GM18873 (cell line): ENCODE results near the gene ACSF2.
"Not testable (repeated sequence)": the region's sequence is repeated elsewhere in the genome, so short reads cannot be mapped to it uniquely, and the experiment has no call there.

Experiments
- ATAC-seq: cut with Tn5 transposase; IDR thresholded peaks from one replicate; pipeline ENCODE4 v1.9.1; 2021; ENCODE audit warnings: mild to moderate bottlenecking, moderate library complexity, moderate number of reproducible peaks; ENCODE audit not compliant: unreplicated experiment, low FRiP score

The ACSF2 gene

DNA sequence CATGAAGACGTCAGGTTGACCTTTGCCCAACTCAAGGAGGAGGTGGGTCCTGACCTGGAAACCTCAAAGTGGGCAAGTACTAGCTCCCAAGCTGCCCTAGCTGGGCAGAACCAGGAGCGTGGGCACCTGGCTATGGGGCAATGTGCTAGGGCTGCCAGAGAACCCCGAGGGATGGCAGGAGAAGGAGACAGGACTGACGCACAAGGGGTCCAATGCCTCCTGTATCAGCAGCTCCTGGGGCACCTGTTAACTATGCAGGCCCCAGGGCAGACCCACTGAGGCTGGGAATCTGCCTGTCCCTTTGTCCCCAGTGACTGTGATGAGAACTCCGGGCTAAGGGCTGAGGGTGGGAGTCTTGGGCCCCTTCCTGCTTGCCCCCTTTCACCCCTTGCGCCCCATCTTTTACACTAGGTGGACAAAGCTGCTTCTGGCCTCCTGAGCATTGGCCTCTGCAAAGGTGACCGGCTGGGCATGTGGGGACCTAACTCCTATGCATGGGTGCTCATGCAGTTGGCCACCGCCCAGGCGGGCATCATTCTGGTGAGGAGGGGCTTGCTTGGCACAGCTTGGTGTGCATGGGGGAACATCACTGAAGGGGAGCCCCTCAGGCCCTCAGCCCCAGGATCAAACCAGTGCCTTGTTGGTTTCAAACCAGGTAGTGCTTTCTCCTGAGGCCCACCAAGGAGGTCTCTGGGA is 35.0 kb downstream of the ACSF2 start:
- no peak for ATAC-seq

DNA sequence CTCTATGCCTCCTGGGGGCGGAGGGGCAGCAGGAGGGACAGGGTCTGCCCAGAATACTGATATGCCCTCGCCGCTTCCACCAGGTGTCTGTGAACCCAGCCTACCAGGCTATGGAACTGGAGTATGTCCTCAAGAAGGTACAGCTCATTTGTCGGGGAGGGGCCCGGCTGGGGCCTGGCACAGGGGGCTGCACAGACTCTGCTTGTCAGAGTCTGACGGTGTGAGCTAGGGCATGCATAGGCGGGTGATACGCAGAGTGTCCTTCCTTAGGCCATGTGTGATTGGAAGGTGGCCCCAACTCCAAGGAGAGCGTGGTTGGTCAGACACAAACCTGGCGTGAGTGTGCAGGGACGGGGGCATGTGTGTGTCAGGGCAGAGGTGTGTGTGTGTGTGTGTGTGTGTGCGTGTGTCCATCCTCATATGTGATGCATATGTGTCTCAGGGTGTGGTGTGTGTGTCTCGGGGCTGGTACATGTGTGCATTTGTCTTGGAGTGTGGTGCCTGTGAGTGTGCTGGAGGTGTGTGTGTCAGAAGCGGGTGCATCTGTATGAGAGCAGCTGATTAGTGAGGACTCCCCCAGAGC is 35.6 kb downstream of the ACSF2 start:
- ATAC-seq, result no peak

DNA sequence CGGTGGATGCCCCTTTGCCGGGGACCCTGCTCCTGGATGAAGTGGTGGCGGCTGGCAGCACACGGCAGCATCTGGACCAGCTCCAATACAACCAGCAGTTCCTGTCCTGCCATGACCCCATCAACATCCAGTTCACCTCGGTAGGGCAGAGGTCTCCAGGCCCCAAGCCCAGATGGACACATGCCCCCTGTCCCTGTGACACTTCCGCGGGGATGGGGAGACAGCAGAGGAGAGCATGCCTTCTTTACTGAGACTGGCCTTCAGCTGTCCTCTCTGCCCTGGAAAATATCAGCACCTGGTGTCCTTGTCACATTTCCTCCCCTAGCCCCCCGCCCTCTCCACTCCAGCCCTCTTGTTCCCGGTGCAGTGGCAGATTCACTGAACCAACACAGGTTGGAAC is 36.4 kb downstream of the ACSF2 start:
- ATAC-seq, result no peak

DNA sequence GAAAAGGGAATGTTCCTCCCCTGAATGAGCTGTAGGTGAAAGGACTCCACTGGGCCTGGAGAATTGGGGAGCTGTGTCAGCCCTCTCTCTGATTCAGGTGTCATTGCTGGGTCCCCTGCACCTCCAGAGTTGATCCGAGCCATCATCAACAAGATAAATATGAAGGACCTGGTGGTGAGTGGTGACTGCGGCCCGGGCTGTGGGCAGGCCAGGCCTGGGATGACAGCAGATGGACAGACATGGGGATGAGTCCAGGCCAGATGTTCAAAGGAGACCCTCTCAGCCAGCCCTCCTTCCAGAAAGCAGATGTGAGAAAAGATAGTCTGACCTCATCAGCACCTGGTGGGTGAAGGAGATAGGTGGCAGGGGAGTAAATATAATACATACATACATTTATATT is 38.1 kb downstream of the ACSF2 start:
- no peak for ATAC-seq

DNA sequence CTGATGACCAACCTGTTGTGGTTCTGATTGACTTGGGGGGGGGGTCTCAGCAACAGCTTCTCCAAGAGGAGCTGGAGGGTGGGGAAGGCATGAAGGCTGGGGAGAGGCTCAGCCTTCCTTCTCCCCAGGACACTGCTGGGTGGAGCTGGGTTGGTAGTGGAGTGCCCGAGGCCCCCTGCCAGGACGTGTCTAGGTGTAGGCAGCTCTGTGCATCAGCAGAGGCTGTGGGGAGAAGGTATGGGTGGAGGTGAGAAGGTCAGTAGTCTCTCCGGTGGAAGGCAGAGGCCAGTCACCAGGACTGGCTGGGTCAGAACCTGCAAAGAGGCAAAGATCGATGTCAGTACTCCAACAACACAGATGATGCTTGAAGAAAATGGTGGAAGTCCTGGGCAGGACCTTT is 38.7 kb downstream of the ACSF2 start:
- no peak for ATAC-seq

DNA sequence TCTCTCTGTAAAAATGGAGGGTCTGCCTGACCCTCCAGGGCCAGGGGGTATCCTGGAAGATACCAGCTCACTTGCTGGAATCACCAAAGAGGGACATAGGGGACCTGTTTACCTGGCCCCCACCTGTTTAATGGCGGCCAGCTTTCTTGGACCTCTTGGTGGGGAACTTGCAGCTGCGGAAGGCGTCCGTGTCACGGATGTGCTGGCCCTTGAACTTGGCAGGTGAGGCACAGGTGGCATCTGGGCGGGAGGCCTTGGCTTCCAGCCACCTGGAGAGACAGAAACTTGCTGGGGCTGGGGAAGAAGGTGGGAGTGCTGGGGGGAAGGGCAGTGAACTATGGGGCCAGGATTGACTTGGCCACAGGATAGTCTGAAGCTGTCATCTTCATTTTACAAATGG is 39.2 kb downstream of the ACSF2 start:
- no peak for ATAC-seq

DNA sequence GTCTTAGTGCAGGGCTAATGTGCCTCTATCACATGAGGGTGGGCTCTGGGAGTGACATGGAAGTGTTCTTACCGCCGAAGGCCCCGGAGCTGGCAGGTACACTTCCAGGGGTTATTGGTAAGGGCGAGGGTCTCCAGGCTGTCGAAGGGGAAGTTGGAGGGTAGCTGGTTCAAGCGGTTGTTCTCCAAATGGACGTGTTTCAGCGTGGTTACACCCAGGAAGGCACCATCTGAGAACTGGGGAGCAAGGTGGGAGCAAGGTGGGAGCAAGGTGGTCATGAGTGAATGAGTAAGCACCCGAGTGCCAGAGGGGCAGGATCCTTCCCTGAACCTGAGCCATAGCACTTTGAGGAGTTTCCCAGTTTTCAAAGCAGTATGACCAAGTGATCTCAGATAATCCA is 39.6 kb downstream of the ACSF2 start:
- ATAC-seq, result no peak

DNA sequence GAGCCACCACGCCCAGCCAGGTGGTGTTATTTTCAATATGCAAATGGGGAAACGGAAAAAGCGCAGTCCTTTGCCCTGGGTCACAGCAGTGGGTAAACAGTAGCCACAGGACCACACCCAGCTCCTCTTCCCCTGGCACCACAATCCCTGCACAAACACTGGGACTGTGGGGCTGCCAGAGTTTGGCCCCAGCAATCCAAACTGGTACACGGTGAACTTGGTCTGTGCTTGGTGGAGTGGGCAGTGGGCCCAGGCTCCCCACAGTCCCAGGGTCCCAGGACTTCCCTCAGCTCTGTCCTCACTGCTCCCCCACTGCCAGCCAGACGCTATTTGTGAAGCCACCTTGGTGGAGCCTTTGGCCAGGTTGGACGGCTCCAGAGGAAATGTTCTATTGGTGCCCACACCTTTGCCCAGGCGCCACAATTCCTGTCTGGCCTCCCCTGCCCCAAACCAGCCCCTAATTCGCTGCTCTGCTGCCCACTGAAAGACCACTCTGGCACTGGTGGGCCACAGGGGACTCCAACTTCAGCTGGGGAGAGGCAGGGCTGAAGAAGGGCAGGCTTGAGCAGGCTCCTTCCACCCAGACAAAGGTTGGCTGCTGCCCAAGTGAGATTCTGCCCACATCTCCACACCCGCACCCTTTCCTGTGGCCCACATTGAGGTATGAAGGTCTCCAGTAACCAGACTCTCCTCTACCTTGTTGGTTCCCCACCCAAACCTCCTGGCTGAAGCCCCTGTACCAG is 40.5 kb downstream of the ACSF2 start:
- no peak for ATAC-seq

DNA sequence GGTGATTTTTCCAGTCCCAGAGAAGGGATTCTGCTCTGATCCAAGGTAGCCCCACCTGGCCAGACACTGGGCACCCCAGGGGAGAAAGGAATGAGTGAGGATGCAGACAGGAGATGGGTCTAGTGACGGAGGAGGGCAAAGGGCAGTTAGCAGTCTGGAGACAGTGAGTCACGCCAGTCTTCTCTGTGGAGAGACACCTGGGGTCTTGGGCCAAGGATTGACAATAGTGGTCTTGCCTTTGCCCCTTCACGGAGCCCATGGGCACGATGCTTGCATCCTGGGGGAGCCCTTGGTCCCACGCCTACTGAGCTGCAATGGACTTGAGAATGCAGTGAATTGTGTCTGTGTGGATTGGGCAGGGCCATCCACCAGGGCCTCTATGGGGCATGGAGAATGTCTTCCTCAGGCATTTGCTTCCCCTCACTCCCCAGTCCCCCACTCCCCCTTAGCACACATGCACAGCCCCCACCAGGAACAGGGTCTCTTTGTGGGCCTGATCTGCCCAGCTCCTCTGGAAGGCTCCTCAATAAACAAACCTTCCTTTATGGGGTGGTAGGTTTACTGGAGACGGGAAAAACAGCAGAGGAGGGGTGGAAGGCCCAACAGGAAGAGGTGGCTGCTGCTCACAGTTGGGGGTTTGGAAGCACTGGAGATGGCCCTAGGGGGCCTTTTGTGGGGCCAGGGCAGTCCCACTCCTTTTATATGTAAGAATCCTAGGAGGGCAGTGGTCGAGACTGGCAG is 41.3 kb downstream of the ACSF2 start:
- no peak for ATAC-seq

DNA sequence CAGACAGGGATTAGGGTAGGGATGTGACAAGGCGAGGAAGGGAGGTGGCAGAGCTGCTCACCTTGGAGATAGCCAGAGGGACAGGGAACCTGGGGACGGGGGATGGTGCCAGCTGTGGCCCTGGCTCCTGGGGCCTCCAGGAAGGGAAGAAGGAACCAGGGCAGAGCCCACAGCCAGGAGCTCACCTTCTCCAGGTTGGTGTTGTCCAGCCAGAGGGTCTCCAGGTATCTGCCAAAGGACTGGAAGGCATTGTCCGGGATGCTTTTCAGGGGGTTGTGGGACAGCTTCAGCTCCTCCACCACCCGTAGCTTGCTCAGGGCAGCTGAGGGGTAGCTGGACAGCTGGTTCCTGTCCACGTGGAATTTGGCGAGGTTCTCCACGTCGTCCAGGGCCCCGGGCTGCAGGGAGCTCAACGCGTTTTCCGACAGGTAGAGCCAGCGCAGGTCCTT is 41.9 kb downstream of the ACSF2 start:
- no peak for ATAC-seq

DNA sequence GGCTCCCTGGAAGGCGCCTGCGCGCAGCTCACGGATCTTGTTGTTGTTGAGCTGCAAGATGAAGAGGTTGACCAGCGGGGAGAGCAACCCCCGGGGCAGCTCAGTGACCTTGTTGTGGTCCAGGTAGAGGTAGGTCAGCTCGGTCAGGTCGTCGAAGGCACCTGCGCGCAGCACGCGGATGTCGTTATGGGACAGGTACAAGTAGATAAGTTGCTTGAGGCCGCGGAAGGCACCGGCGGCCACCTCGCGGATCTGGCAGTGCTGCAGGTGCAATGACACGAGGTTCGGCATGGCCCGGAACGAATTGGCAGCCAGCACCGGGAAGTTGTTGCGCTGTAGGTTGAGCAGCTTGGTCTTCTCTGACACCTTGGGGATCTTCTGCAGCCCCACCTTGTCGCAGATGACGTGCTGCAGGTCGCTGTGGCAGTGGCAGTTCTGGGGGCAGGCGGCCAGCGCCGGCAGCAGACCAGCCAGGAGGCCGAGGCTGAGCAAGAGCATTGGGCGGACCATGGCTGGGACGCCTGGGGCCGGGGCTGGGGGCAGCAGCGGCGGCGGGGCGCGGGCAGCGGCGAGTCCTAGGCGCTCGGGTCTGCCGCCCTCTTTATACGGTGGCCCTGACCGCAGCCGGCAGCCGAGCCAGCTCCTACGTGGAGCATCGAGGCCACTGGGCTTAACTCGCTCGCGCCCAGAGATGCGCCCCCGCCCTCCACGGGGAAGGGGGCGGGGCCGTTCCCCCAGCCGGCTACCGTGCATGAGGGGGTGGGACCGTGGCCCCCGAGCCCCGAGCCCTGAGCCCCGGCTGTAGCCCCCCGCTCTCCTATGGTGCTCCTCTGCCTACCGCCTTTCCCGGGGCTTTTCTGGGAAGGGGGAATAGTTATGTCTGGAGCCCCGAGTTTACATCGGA is 42.5 kb downstream of the ACSF2 start, which contains the start of gene CHAD:
CHAD (minus strand) TSS at position 577 of the 904 bp plus-strand sequence; CDS start at position 510, 67 bp downstream.
- ATAC-seq, result no peak

DNA sequence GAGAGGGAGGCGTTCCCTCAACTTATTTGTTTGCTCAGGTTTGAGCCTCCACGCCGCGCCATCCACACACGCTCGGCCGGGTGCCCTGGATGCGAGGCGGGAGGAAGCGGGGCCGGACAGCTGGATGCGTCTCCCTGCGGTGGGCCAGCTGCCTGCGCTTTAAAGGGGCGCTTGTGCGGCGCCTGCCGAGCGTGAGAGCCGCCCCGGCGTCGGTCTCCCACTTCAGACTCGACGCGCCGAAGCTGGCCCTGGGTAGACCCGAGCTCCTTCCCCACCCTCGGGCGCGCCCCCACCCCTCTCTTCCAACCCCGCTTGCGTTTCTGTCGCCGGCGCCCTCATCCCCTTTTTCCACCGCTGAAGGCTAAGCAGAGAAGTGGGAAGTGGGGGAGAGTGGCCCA is 43.2 kb downstream of the ACSF2 start:
- no peak for ATAC-seq

DNA sequence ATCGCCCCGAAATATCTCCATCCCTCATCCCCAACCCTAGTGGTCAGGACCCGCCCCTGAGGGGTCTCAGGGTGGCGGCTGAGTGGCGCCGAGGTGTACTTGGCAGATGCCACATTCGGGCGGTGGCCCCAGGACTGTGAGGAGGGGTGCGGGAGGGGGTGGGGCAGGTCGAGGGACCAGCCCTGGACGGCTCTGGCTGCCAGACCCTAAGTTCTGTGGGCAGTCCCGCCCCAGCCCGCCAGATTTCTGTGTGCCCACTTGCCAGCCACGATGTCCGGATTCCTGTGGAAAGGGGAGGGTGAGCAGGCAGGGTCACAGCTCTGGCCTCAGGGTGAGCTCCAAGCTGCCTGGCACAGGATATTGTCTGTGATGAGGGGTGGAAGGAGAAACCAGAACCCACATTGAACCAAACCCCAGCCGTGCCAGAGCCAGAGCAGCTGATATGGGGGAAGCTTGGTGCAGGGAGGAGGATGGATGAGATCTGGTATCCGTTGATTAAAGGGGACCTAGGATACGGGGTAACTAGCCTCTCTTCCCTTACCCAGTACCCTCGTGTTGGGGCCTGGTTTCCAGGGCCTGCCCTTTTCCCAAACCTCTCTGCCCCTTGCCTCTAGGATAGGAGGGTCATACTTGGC is 43.8 kb downstream of the ACSF2 start:
- ATAC-seq, result no peak

DNA sequence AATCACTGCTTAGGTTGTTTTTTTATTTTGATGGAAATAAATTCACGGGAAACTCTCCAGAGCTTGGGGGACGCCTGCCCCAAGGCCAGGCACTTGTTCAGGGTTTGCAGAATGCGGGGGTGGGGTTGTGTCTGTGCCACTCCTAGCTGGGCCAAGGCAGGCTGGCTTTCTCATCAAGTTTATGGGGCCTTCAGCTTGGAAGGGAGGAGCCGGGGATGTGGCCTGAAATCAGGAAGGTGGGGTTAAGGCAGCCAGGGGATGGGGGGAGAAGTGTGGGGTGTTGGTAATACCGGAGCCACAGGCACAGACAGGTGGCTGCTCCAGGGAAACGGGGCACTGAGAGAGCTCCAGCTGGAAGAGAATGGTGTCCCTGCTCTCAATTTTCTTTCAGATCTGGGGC is 44.4 kb downstream of the ACSF2 start:
- ATAC-seq, result no peak

DNA sequence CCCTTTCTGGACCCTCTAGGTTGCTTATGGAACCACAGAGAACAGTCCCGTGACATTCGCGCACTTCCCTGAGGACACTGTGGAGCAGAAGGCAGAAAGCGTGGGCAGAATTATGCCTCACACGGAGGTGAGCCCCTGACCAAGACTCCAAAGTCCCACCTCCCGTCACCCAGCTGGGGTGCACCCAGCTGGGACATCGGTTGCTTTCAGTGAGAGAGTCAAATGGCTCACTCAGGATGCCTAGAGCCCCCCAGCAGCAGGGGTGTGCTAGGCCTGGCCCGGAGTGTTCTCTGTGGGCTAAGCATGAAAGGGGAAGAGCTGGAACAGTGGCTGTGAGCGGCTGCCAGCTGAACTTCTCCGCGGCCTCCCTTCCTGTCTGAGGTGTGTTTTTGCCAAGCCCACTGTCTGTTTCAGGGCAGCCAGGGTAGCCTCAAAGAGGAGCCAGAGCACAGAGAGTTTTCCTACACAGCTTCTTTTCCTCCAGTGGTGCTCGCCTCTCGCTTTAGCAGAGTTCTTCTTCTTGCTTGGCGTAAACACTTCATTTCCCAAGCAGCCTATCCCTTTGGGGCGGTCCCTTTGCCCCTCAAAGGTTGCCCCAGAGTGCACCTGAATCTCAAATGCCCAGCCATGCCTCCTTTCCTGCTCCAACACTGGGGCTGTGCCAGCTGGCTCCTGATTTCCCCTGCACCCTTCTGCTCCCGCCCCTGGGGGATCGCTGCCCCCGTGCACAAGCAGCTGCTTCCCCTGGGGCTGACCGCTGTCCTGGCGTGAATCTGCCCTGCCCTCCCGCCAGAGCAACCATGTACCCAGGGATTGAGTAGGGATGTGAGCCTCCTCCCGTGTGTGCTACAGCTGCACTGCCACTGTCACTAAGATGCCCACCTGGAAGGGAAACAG is 45.2 kb downstream of the ACSF2 start:
- no peak for ATAC-seq

DNA sequence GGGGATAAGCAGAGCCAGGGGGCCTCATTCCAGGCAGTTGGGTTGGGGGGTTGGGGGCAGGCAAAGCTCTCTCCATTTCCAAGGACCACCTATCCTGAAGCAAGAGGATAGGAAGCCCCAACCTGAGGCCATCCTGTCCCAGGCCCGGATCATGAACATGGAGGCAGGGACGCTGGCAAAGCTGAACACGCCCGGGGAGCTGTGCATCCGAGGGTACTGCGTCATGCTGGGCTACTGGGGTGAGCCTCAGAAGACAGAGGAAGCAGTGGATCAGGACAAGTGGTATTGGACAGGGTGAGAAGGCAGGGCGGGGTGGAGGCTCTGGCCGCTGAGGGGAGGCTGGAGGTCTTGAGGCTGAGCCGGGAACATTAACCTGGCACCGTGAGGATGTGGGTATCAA is 46.3 kb downstream of the ACSF2 start:
- no peak for ATAC-seq

DNA sequence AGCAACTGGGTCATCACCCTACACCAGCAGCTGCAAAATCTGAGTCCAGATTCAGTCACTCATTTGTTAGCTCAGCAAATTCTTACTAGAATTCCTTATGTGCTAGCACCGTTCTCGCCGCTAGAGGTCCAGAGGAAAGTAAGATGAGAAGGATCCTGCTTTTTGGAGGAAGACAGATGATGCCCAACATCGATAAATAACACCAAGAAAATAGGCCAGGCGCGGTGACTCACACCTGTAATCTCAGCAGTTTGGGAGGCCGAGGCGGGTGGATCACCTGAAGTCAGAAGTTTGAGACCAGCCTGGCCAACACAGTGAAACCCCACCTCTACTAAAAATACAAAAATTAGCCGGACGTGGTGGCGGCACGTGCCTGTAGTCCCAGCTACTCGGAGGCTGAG is 46.7 kb downstream of the ACSF2 start:
- not testable (repeated sequence) for ATAC-seq

DNA sequence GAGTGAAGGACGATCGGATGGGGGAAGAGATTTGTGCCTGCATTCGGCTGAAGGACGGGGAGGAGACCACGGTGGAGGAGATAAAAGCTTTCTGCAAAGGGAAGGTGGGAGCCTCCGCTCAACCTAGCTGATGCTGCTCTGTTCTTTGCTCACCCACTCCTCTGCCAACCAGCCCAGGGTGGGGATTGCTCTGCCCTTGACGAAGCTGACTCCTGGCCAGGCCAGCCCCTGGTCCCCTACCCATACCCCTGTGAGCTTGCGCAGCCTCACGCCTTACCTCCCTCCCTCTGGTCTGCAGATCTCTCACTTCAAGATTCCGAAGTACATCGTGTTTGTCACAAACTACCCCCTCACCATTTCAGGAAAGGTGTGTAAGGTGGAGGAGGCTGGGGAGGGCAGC is 47.9 kb downstream of the ACSF2 start:
- no peak for ATAC-seq

DNA sequence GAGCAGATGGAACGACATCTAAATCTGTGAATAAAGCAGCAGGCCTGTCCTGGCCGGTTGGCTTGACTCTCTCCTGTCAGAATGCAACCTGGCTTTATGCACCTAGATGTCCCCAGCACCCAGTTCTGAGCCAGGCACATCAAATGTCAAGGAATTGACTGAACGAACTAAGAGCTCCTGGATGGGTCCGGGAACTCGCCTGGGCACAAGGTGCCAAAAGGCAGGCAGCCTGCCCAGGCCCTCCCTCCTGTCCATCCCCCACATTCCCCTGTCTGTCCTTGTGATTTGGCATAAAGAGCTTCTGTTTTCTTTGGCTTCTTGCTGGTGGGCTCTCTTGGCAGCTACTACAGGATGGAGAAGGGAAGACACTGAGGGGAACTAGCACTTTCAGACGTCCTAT is 48.5 kb downstream of the ACSF2 start:
- ATAC-seq, result no peak
